Panc1 (cell line): ENCODE results near the gene GNG5. TPM values are rescaled to one million over a fixed set of nuclear protein-coding genes. Genes with fewer than 3 reads are reported as not detected.

ENCODE experiments used
- ATAC-seq: fragments of 200-7000 bp; cut with Tn5 transposase; 2 replicates; pipeline ENCODE4 v1.9.1; 2020; ENCODE audit warnings: mild to moderate bottlenecking, moderate library complexity
- Bru-seq: library from RNA; stranded (reverse); fragments of 400-500 nt; gene quantifications from one replicate; lab custom pipeline; 2021; lab: Mats Ljungman, UMichigan
- BruChase-seq, 2 experiments: library from RNA; stranded (reverse); fragments of 400-500 nt; gene quantifications; one replicate each; lab custom pipeline; 2021; lab: Mats Ljungman, UMichigan
- BruUV-seq: library from RNA; stranded (reverse); fragments of 400-500 nt; replicated peaks from 2 replicates; lab custom pipeline; 2021; lab: Mats Ljungman, UMichigan
- CTCF ChIA-PET: fragments of 300-600 bp; sonication (Branson Sonifier 250); formaldehyde crosslinking; loops from one replicate; lab custom pipeline; 2022; ENCODE audit warnings: antibody characterized with exemption; lab: Charles Lee
- POLR2A ChIA-PET: fragments of 300-600 bp; sonication (Branson Sonifier 250); formaldehyde crosslinking; loops from one replicate; lab custom pipeline; 2022; ENCODE audit warnings: antibody characterized with exemption; lab: Charles Lee
- DNase-seq: peaks from one replicate; pipeline ENCODE4 v3.0.0-alpha.2; 2010; ENCODE audit warnings: low read depth, low spot score
- H3K27ac ChIP-seq: 2 replicates; pipeline ENCODE4 v1.5.1; 2011; ENCODE audit warnings: mild to moderate bottlenecking, low read length, inconsistent platforms
- H3K27me3 ChIP-seq: fragments of 200-500 bp; sonication (Bioruptor generic); 2 replicates; pipeline ENCODE4 v1.6.0; 2014; ENCODE audit warnings: low read length, inconsistent platforms; ENCODE audit not compliant: control insufficient read depth, insufficient read depth
- H3K36me3 ChIP-seq: fragments of 200-500 bp; sonication (Bioruptor generic); 2 replicates; pipeline ENCODE4 v1.5.1; 2014; ENCODE audit warnings: inconsistent platforms, mild to moderate bottlenecking, low read length, moderate library complexity; ENCODE audit not compliant: control insufficient read depth, insufficient read depth
- H3K4me1 ChIP-seq: 2 replicates; pipeline ENCODE4 v1.5.1; 2011; ENCODE audit warnings: inconsistent platforms, mild to moderate bottlenecking, low read length, moderate library complexity; ENCODE audit not compliant: control insufficient read depth, insufficient read depth
- H3K4me3 ChIP-seq, 2 experiments: 2 replicates each; pipeline ENCODE4 v1.5.1; 2011 to 2012; ENCODE audit warnings: low read depth in 2 of 2, low read length in 2 of 2, mild to moderate bottlenecking in 2 of 2, inconsistent platforms in 1 of 2, moderate library complexity in 1 of 2
- H3K9me3 ChIP-seq: fragments of 200-500 bp; sonication (Bioruptor generic); 2 replicates; pipeline ENCODE4 v1.5.1; 2014; ENCODE audit warnings: low read depth, mild to moderate bottlenecking, inconsistent platforms, low read length, moderate library complexity; ENCODE audit not compliant: control insufficient read depth, insufficient read depth
- CTCF ChIP-seq: fragments of 450-650 bp; IDR thresholded peaks from 2 replicates; pipeline ENCODE4 v1.5.1; 2017; ENCODE audit warnings: mild to moderate bottlenecking
- POLR2AphosphoS5 ChIP-seq: IDR thresholded peaks from 2 replicates; pipeline ENCODE4 v1.6.1; 2012; ENCODE audit warnings: mild to moderate bottlenecking, low read depth, low read length, moderate library complexity
- REST ChIP-seq, 2 experiments: IDR thresholded peaks; 2 replicates each; pipeline ENCODE4 v1.6.1; 2011 to 2012; ENCODE audit warnings: low read depth in 2 of 2, control low read depth in 1 of 2, low read length in 1 of 2, mild to moderate bottlenecking in 1 of 2, moderate library complexity in 1 of 2; ENCODE audit not compliant: insufficient read depth in 1 of 2
- SIN3A ChIP-seq: IDR thresholded peaks from 2 replicates; pipeline ENCODE4 v1.6.1; 2012; ENCODE audit warnings: low read depth, mild to moderate bottlenecking, low read length, moderate library complexity, borderline replicate concordance; ENCODE audit not compliant: insufficient read depth
- TCF7L2 ChIP-seq: IDR thresholded peaks from 2 replicates; pipeline ENCODE4 v1.6.1; 2011; ENCODE audit warnings: mild to moderate bottlenecking, low read depth, low read length, inconsistent platforms
- in situ Hi-C: cut with HindIII; loops from 2 replicates; pipeline ENCODE4 v1.10.0; 2016; ENCODE audit warnings: low sequenced_read_pairs, low pct_unique_long_range_greater_than_20kb
- intact Hi-C: fragments of 100-400 bp; cut with micrococcal nuclease; formaldehyde crosslinking; loops from one replicate; pipeline ENCODE4 v1.10.0; 2022; ENCODE audit not compliant: unreplicated experiment
- long read RNA-seq: library from polyadenylated mRNA; unstranded; transcript quantifications from one replicate; pipeline ENCODE4 v2.0.0, GENCODE V29; 2021; ENCODE audit not compliant: unreplicated experiment
- polyA plus RNA-seq: library from polyadenylated mRNA; unstranded; fragments of >200 nt; gene quantifications from one replicate; pipeline ENCODE4 v1.2.1, GENCODE V29; 2012; ENCODE audit warnings: missing spikeins; ENCODE audit not compliant: insufficient read length
- total RNA-seq: library from RNA; stranded (reverse); gene quantifications from one replicate; pipeline ENCODE4 v1.2.1, GENCODE V29; 2021; ENCODE audit not compliant: unreplicated experiment

GNG5 gene
- 283 TPM for total RNA-seq
- 460 TPM for polyA plus RNA-seq
- percentile 98 among the genes with signal in this experiment for Bru-seq, nascent RNA
- BruChase-seq, experiment 1, labeled RNA remaining after a 2-hour chase = percentile 99 among the genes with signal in this experiment
- percentile 100 among the genes with signal in this experiment for BruChase-seq, experiment 2, labeled RNA remaining after a 6-hour chase
- long read RNA-seq, transcript GNG5-201 (3 exons, 920 nt) = major isoform, 261 of 273 reads
- long read RNA-seq, transcript GNG5-202 (4 exons, 790 nt) = minor isoform, 7 of 273 reads
- long read RNA-seq, partial matches to known transcripts = 2 of 273 reads
- long read RNA-seq, other reads (novel, unspliced or antisense) = 3 of 273 reads

GRCh38 chr1:84506002-84506728 lies at the start of gene GNG5, which contains the start of gene SPATA1:
Gene GNG5, minus strand, starts transcription at chr1:84506581. Its CDS starts 490 bp downstream, at chr1:84506091.
Gene SPATA1, plus strand, starts transcription at chr1:84506386. Its CDS starts 9,974 bp downstream, at chr1:84516360.
- H3K9me3 ChIP-seq = peaks cover 4% of the 10 kb centered on the region; the same call in 1 of the 2 replicates
- in situ Hi-C loops (no loop called here), intact Hi-C loops (loop anchor here (2.0 to 5.0 kb wide), 2 partner anchors 67 to 246 kb away; no protein-coding TSS in a partner anchor)
- BruUV-seq = no TSS peak
- no peaks in the 10 kb centered on the region for H3K27me3 ChIP-seq
- H3K4me1 ChIP-seq = peaks cover 32% of the 10 kb centered on the region
- peaks cover 6% of the 10 kb centered on the region for H3K36me3 ChIP-seq
- H3K4me3 ChIP-seq = peak within 1 kb of the TSS; percentile 79 to 91
- peak within 1 kb of the TSS; percentile 98 for H3K27ac ChIP-seq
- POLR2A ChIA-PET = interaction anchor here (0.7 to 2.2 kb wide), 11 partner anchors 14 to 934 kb away, joined by 3 to 11 read pairs (median 3); partner anchors contain the start of genes CTBS and PRKACB
- ATAC-seq = peak; percentile 95
- TF ChIP-seq POLR2AphosphoS5 = peak; percentile 98
- TF ChIP-seq TCF7L2 = no peak
- 0 out of 2 replicates have a peak, but pooled peaks have one; percentile 90 for TF ChIP-seq SIN3A
- TF ChIP-seq CTCF = no peak
- peak; percentile 94 for DNase-seq
- CTCF ChIA-PET = interaction anchor here (0.6 to 1.5 kb wide), 5 partner anchors 21 to 251 kb away, joined by 3 to 11 read pairs (median 3); partner anchors contain the start of gene RPF1

GRCh38 chr1:84550826-84551225 lies 44.4 kb upstream of the GNG5 start:
- intact Hi-C loops (no loop called here), in situ Hi-C loops (no loop called here)
- POLR2A ChIA-PET = no interaction called here
- H3K27me3 ChIP-seq = no peaks in the 10 kb centered on the region
- H3K4me1 ChIP-seq = no peaks in the 10 kb centered on the region; the same call in 1 of the 2 replicates
- no peak overlapping the region for H3K4me3 ChIP-seq
- H3K9me3 ChIP-seq = no peaks in the 10 kb centered on the region
- ATAC-seq = no peak
- no TSS peak for BruUV-seq
- CTCF ChIA-PET = no interaction called here
- H3K36me3 ChIP-seq = peaks cover 8% of the 10 kb centered on the region; the same call in 1 of the 2 replicates
- H3K27ac ChIP-seq = no peak overlapping the region
- TF ChIP-seq CTCF (no peak), POLR2AphosphoS5 (no peak), SIN3A (no peak), TCF7L2 (no peak), REST (IDR thresholded peaks at IDR 0.05; ENCODE audit: insufficient read depth in 1 of 2, low read depth in 2 of 2, low read length in 1 of 2) (no peak)
- no peak for DNase-seq
